ENCODE results near the gene UCHL5. TPM values are rescaled to one million over a fixed set of nuclear protein-coding genes. Genes with fewer than 3 reads are reported as not detected.
"Not testable (repeated sequence)": the region's sequence is repeated elsewhere in the genome, so short reads cannot be mapped to it uniquely, and the experiment has no call there.

The UCHL5 gene
- total RNA-seq, 2 donors from 2014 or later: 15.5 to 18.9 TPM

GRCh38 chr1:192983349-192983980, 75.7 kb downstream of the UCHL5 start:
- Mint-ChIP-seq H3K36me3 (ENCODE audit: low read depth) (no peaks in the 10 kb centered on the region), H3K4me1 (peaks cover 3% of the 10 kb centered on the region), H3K27me3 (no peaks in the 10 kb centered on the region), H3K4me3 (no peak overlapping the region), H3K27ac (no peak overlapping the region)
- no peaks in the 10 kb centered on the region for H3K9me3 ChIP-seq (ENCODE audit: control insufficient read depth, low read length, poor library complexity, severe bottlenecking)
- ATAC-seq: no peak
- DNase-seq: no peak

GRCh38 chr1:192980856-192981255, 78.3 kb downstream of the UCHL5 start:
- no peaks in the 10 kb centered on the region for H3K36me3 Mint-ChIP-seq (ENCODE audit: low read depth)
- no peak overlapping the region for H3K27ac Mint-ChIP-seq
- peaks cover 3% of the 10 kb centered on the region for H3K4me1 Mint-ChIP-seq
- no peak overlapping the region for H3K4me3 Mint-ChIP-seq
- ATAC-seq (no peak), DNase-seq (no peak)
- H3K27me3 Mint-ChIP-seq: no peaks in the 10 kb centered on the region
- H3K9me3 ChIP-seq (ENCODE audit: control insufficient read depth, low read length, poor library complexity, severe bottlenecking): no peaks in the 10 kb centered on the region

- DNase-seq; H3K36me3 Mint-ChIP-seq (ENCODE audit: low read depth); H3K27ac Mint-ChIP-seq; H3K9me3 ChIP-seq (ENCODE audit: control insufficient read depth, low read length, poor library complexity, severe bottlenecking); H3K27me3 Mint-ChIP-seq; ATAC-seq; H3K4me1 Mint-ChIP-seq; H3K4me3 Mint-ChIP-seq: not testable (repeated sequence)
These were observed 78.8 kb downstream of the UCHL5 start for GRCh38 chr1:192980334-192980733.

- no peaks in the 10 kb centered on the region for H3K9me3 ChIP-seq (ENCODE audit: control insufficient read depth, low read length, poor library complexity, severe bottlenecking)
- H3K27me3 Mint-ChIP-seq: no peaks in the 10 kb centered on the region
- no peak overlapping the region for H3K27ac Mint-ChIP-seq
- H3K4me3 Mint-ChIP-seq: no peak overlapping the region
- peaks cover 3% of the 10 kb centered on the region for H3K4me1 Mint-ChIP-seq
- no peaks in the 10 kb centered on the region for H3K36me3 Mint-ChIP-seq (ENCODE audit: low read depth)
- DNase-seq (no peak), ATAC-seq (no peak)
These were observed 79.6 kb downstream of the UCHL5 start for GRCh38 chr1:192979542-192979941.

- no peak for ATAC-seq
These were observed 80.9 kb downstream of the UCHL5 start for GRCh38 chr1:192978195-192978710.

GRCh38 chr1:192977089-192977706, 82.0 kb downstream of the UCHL5 start:
- H3K4me3 Mint-ChIP-seq: no peak overlapping the region
- H3K27ac Mint-ChIP-seq: no peak overlapping the region
- DNase-seq (no peak), ATAC-seq (no peak)
- no peaks in the 10 kb centered on the region for H3K4me1 Mint-ChIP-seq
- H3K9me3 ChIP-seq (ENCODE audit: control insufficient read depth, low read length, poor library complexity, severe bottlenecking): no peaks in the 10 kb centered on the region
- H3K27me3 Mint-ChIP-seq: no peaks in the 10 kb centered on the region
- H3K36me3 Mint-ChIP-seq (ENCODE audit: low read depth): no peaks in the 10 kb centered on the region

More at GRCh38 chr1:192978195-192978710, 80.9 kb downstream of the UCHL5 start:
- no peak overlapping the region for H3K4me3 Mint-ChIP-seq
- H3K9me3 ChIP-seq (ENCODE audit: control insufficient read depth, low read length, poor library complexity, severe bottlenecking): no peaks in the 10 kb centered on the region
- no peaks in the 10 kb centered on the region for H3K36me3 Mint-ChIP-seq (ENCODE audit: low read depth)
- no peak for DNase-seq
- no peaks in the 10 kb centered on the region for H3K4me1 Mint-ChIP-seq
- no peak overlapping the region for H3K27ac Mint-ChIP-seq
- no peaks in the 10 kb centered on the region for H3K27me3 Mint-ChIP-seq

GRCh38 chr1:192976576-192976975, 82.6 kb downstream of the UCHL5 start:
- no peak overlapping the region for H3K27ac Mint-ChIP-seq
- no peak for DNase-seq
- no peaks in the 10 kb centered on the region for H3K4me1 Mint-ChIP-seq
- no peak for ATAC-seq
- H3K36me3 Mint-ChIP-seq (ENCODE audit: low read depth): no peaks in the 10 kb centered on the region
- no peaks in the 10 kb centered on the region for H3K27me3 Mint-ChIP-seq
- no peaks in the 10 kb centered on the region for H3K9me3 ChIP-seq (ENCODE audit: control insufficient read depth, low read length, poor library complexity, severe bottlenecking)
- H3K4me3 Mint-ChIP-seq: no peak overlapping the region

- no peak overlapping the region for H3K4me3 Mint-ChIP-seq
These were observed 84.5 kb downstream of the UCHL5 start for GRCh38 chr1:192974701-192975100.

GRCh38 chr1:192973988-192974387, 85.2 kb downstream of the UCHL5 start:
- H3K27me3 Mint-ChIP-seq: no peaks in the 10 kb centered on the region
- no peak overlapping the region for H3K4me3 Mint-ChIP-seq
- no peak overlapping the region for H3K27ac Mint-ChIP-seq

More at GRCh38 chr1:192974701-192975100, 84.5 kb downstream of the UCHL5 start:
- Mint-ChIP-seq H3K27me3 (no peaks in the 10 kb centered on the region), H3K27ac (no peak overlapping the region), H3K36me3 (ENCODE audit: low read depth) (no peaks in the 10 kb centered on the region), H3K4me1 (no peaks in the 10 kb centered on the region)
- no peaks in the 10 kb centered on the region for H3K9me3 ChIP-seq (ENCODE audit: control insufficient read depth, low read length, poor library complexity, severe bottlenecking)
- DNase-seq (no peak), ATAC-seq (no peak)

GRCh38 chr1:192973202-192973601, 86.0 kb downstream of the UCHL5 start:
- DNase-seq (no peak), ATAC-seq (no peak)
- Mint-ChIP-seq H3K4me1 (no peaks in the 10 kb centered on the region), H3K27me3 (no peaks in the 10 kb centered on the region), H3K27ac (no peak overlapping the region), H3K4me3 (no peak overlapping the region), H3K36me3 (ENCODE audit: low read depth) (no peaks in the 10 kb centered on the region)
- H3K9me3 ChIP-seq (ENCODE audit: control insufficient read depth, low read length, poor library complexity, severe bottlenecking): no peaks in the 10 kb centered on the region

More at GRCh38 chr1:192973988-192974387, 85.2 kb downstream of the UCHL5 start:
- DNase-seq (no peak), ATAC-seq (no peak)
- no peaks in the 10 kb centered on the region for H3K9me3 ChIP-seq (ENCODE audit: control insufficient read depth, low read length, poor library complexity, severe bottlenecking)
- no peaks in the 10 kb centered on the region for H3K36me3 Mint-ChIP-seq (ENCODE audit: low read depth)
- no peaks in the 10 kb centered on the region for H3K4me1 Mint-ChIP-seq

- no peak for ATAC-seq
- no peaks in the 10 kb centered on the region for H3K27me3 Mint-ChIP-seq
- no peak for DNase-seq
- no peak overlapping the region for H3K27ac Mint-ChIP-seq
- no peaks in the 10 kb centered on the region for H3K9me3 ChIP-seq (ENCODE audit: control insufficient read depth, low read length, poor library complexity, severe bottlenecking)
- H3K4me3 Mint-ChIP-seq: no peak overlapping the region
- H3K4me1 Mint-ChIP-seq: peaks cover 3% of the 10 kb centered on the region
- no peaks in the 10 kb centered on the region for H3K36me3 Mint-ChIP-seq (ENCODE audit: low read depth)
These were observed 90.1 kb downstream of the UCHL5 start for GRCh38 chr1:192969091-192969490.

GRCh38 chr1:192968323-192968722, 90.8 kb downstream of the UCHL5 start:
- Mint-ChIP-seq H3K4me3 (no peak overlapping the region), H3K27ac (no peak overlapping the region), H3K27me3 (no peaks in the 10 kb centered on the region), H3K4me1 (peaks cover 3% of the 10 kb centered on the region), H3K36me3 (ENCODE audit: low read depth) (no peaks in the 10 kb centered on the region)
- no peak for DNase-seq
- ATAC-seq: no peak
- no peaks in the 10 kb centered on the region for H3K9me3 ChIP-seq (ENCODE audit: control insufficient read depth, low read length, poor library complexity, severe bottlenecking)

GRCh38 chr1:192967901-192968300, 91.3 kb downstream of the UCHL5 start:
- no peaks in the 10 kb centered on the region for H3K27me3 Mint-ChIP-seq
- no peaks in the 10 kb centered on the region for H3K9me3 ChIP-seq (ENCODE audit: control insufficient read depth, low read length, poor library complexity, severe bottlenecking)
- peaks cover 3% of the 10 kb centered on the region for H3K4me1 Mint-ChIP-seq
- no peaks in the 10 kb centered on the region for H3K36me3 Mint-ChIP-seq (ENCODE audit: low read depth)
- H3K4me3 Mint-ChIP-seq: no peak overlapping the region
- H3K27ac Mint-ChIP-seq: no peak overlapping the region
- ATAC-seq (no peak), DNase-seq (no peak)

Measured in T-helper 17 cell (primary cell).